Measurements from ENCODE around the gene NUDT9. TPM values are rescaled to one million over a fixed set of nuclear protein-coding genes. Genes with fewer than 3 reads are reported as not detected.
A peak's percentile ranks its signal among the peaks of the same experiment; 100 is the strongest.

The NUDT9 gene
- total RNA-seq (2022) (15.7 and 16.8 TPM in 2 replicates), Bru-seq, nascent RNA (percentile 67 among the genes with signal in this experiment), BruChase-seq, experiment 1, labeled RNA remaining after a 6-hour chase (percentile 59 among the genes with signal in this experiment), BruChase-seq, experiment 2, labeled RNA remaining after a 2-hour chase (percentile 55 among the genes with signal in this experiment)
- long read RNA-seq, transcript NUDT9-201 (8 exons, 1,701 nt) = major isoform, 33 of 49 reads
- long read RNA-seq, transcript NUDT9-203 (8 exons, 2,458 nt) = minor isoform, 7 of 49 reads
- long read RNA-seq, partial matches to known transcripts = 1 of 49 reads
- long read RNA-seq, other reads (novel, unspliced or antisense) = 8 of 49 reads

GRCh38 chr4:87422104-87423052 lies at the start of gene NUDT9:
Gene NUDT9, plus strand, starts transcription at chr4:87422573. Its CDS starts 333 bp downstream, at chr4:87422906.
- peak; percentile 83 for DNase-seq
- Mint-ChIP-seq H3K27ac (ENCODE audit: unreplicated experiment) (peak within 1 kb of the TSS; percentile 90), H3K36me3 (ENCODE audit: insufficient read depth, unreplicated experiment) (peaks cover 12% of the 10 kb centered on the region), H3K9me3 (ENCODE audit: low read depth, unreplicated experiment) (no peaks in the 10 kb centered on the region), H3K27me3 (ENCODE audit: unreplicated experiment) (no peaks in the 10 kb centered on the region), H3K4me1 (ENCODE audit: low read depth, unreplicated experiment) (no peaks in the 10 kb centered on the region), H3K4me3 (ENCODE audit: low read depth, unreplicated experiment) (peak within 1 kb of the TSS; percentile 98)
- intact Hi-C loops (cut with micrococcal nuclease; ENCODE audit: unreplicated experiment) = loop anchor here (5.0 kb wide), 1 partner anchor 35 kb away; no protein-coding TSS in a partner anchor
- TF ChIP-seq, protein P1, sequence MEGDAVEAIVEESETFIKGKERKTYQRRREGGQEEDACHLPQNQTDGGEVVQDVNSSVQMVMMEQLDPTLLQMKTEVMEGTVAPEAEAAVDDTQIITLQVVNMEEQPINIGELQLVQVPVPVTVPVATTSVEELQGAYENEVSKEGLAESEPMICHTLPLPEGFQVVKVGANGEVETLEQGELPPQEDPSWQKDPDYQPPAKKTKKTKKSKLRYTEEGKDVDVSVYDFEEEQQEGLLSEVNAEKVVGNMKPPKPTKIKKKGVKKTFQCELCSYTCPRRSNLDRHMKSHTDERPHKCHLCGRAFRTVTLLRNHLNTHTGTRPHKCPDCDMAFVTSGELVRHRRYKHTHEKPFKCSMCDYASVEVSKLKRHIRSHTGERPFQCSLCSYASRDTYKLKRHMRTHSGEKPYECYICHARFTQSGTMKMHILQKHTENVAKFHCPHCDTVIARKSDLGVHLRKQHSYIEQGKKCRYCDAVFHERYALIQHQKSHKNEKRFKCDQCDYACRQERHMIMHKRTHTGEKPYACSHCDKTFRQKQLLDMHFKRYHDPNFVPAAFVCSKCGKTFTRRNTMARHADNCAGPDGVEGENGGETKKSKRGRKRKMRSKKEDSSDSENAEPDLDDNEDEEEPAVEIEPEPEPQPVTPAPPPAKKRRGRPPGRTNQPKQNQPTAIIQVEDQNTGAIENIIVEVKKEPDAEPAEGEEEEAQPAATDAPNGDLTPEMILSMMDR (IDR thresholded peaks at IDR 0.05; ENCODE audit: unreplicated experiment) = no peak
- CTCF ChIA-PET = interaction anchor here (0.5 to 1.4 kb wide), 4 partner anchors 12 to 925 kb away, joined by 3 to 11 read pairs (median 4); no protein-coding TSS in a partner anchor
- BruUV-seq (replicated peaks) = TSS peak; percentile 91

- H3K27ac Mint-ChIP-seq (ENCODE audit: unreplicated experiment) = no peak overlapping the region
- intact Hi-C loops (cut with micrococcal nuclease; ENCODE audit: unreplicated experiment) = loop anchor here (2.0 kb wide), 1 partner anchor 89 kb away; no protein-coding TSS in a partner anchor
- peaks cover 6% of the 10 kb centered on the region for H3K36me3 Mint-ChIP-seq (ENCODE audit: insufficient read depth, unreplicated experiment)
- BruUV-seq (replicated peaks) = no TSS peak
- no peak overlapping the region for H3K4me3 Mint-ChIP-seq (ENCODE audit: low read depth, unreplicated experiment)
- CTCF ChIA-PET = interaction anchor here (0.5 to 3.1 kb wide), 4 partner anchors 12 to 215 kb away, joined by 3 to 10 read pairs (median 4); no protein-coding TSS in a partner anchor
- DNase-seq = no peak
- H3K4me1 Mint-ChIP-seq (ENCODE audit: low read depth, unreplicated experiment) = no peaks in the 10 kb centered on the region
- TF ChIP-seq, protein P1 (IDR thresholded peaks at IDR 0.05; ENCODE audit: unreplicated experiment) = peak; percentile 47
- no peaks in the 10 kb centered on the region for H3K27me3 Mint-ChIP-seq (ENCODE audit: unreplicated experiment)
- H3K9me3 Mint-ChIP-seq (ENCODE audit: low read depth, unreplicated experiment) = no peaks in the 10 kb centered on the region
These were observed 46.6 kb upstream of the NUDT9 start for GRCh38 chr4:87375719-87376291.

GRCh38 chr4:87377816-87378215 lies 44.6 kb upstream of the NUDT9 start:
- no peak overlapping the region for H3K27ac Mint-ChIP-seq (ENCODE audit: unreplicated experiment)
- intact Hi-C loops (cut with micrococcal nuclease; ENCODE audit: unreplicated experiment) = no loop called here
- TF ChIP-seq, protein P1 (IDR thresholded peaks at IDR 0.05; ENCODE audit: unreplicated experiment) = no peak
- DNase-seq = no peak
- no peak overlapping the region for H3K4me3 Mint-ChIP-seq (ENCODE audit: low read depth, unreplicated experiment)
- CTCF ChIA-PET = interaction anchor here (3.1 kb wide), 1 partner anchor 10 kb away, joined by 10 read pairs; no protein-coding TSS in a partner anchor
- H3K9me3 Mint-ChIP-seq (ENCODE audit: low read depth, unreplicated experiment) = no peaks in the 10 kb centered on the region
- H3K4me1 Mint-ChIP-seq (ENCODE audit: low read depth, unreplicated experiment) = peaks cover 3% of the 10 kb centered on the region
- H3K27me3 Mint-ChIP-seq (ENCODE audit: unreplicated experiment) = no peaks in the 10 kb centered on the region
- H3K36me3 Mint-ChIP-seq (ENCODE audit: insufficient read depth, unreplicated experiment) = no peaks in the 10 kb centered on the region
- no TSS peak for BruUV-seq (replicated peaks)

DNA sequence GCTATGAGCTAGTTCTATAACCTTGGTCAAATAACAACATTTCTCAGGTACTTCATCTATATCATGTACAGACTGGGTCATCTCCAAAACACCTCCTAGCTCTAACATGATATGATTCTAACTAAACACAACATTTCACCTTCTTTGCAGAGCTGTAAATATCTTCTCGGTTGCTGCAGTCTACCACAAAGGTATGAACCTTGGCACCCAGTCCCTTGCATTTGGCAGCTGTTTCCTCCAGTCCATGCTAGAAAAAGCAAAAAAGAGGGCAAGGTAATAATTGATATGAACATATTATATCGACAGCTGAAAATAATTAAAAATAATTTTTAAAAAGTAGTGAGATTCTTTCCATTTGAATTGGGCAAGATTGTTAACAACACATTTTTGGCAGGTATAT lies 40.3 kb upstream of the NUDT9 start:
- CTCF ChIA-PET = interaction anchor here (0.6 kb wide), 1 partner anchor 43 kb away, joined by 4 read pairs; no protein-coding TSS in a partner anchor
- intact Hi-C loops (cut with micrococcal nuclease; ENCODE audit: unreplicated experiment) = no loop called here

More for the DNA sequence above, 40.3 kb upstream of the NUDT9 start:
- no TSS peak for BruUV-seq (replicated peaks)
- no peaks in the 10 kb centered on the region for H3K36me3 Mint-ChIP-seq (ENCODE audit: insufficient read depth, unreplicated experiment)
- no peaks in the 10 kb centered on the region for H3K9me3 Mint-ChIP-seq (ENCODE audit: low read depth, unreplicated experiment)
- no peak overlapping the region for H3K27ac Mint-ChIP-seq (ENCODE audit: unreplicated experiment)
- no peaks in the 10 kb centered on the region for H3K27me3 Mint-ChIP-seq (ENCODE audit: unreplicated experiment)
- TF ChIP-seq, protein P1 (IDR thresholded peaks at IDR 0.05; ENCODE audit: unreplicated experiment) = no peak
- H3K4me1 Mint-ChIP-seq (ENCODE audit: low read depth, unreplicated experiment) = peaks cover 24% of the 10 kb centered on the region
- H3K4me3 Mint-ChIP-seq (ENCODE audit: low read depth, unreplicated experiment) = no peak overlapping the region
- no peak for DNase-seq
